ENCODE measurements around the gene EXOC4.
"Not testable (repeated sequence)": the region's sequence is repeated elsewhere in the genome, so short reads cannot be mapped to it uniquely, and the experiment has no call there.

DNA sequence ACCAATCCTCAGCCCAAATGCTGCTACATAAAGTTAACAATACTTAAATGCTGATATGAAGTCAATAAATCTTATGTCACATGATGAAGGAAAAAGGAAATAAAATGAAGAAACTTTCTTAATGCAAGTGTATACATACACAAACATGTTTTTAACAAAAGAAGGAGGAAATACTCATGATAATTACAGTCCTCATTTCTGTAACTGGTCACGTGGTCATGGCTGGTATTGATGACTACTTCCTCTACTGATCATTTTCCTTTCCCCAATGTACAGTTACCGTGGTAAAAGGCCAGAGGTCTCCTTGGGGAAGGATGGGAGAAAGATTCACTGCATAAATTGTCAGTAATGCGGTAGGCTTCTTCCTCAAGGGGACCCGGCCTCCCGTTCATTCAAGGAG is 390.8 kb downstream of the EXOC4 start:
- not testable (repeated sequence) for TF ChIP-seq CTCF (IDR thresholded peaks at IDR 0.05); POLR2AphosphoS5 (IDR thresholded peaks at IDR 0.05; ENCODE audit: low read depth, low read length); SIN3A (IDR thresholded peaks at IDR 0.05; ENCODE audit: borderline replicate concordance, insufficient read depth, low read depth, low read length)
- TF ChIP-seq, protein P1, sequence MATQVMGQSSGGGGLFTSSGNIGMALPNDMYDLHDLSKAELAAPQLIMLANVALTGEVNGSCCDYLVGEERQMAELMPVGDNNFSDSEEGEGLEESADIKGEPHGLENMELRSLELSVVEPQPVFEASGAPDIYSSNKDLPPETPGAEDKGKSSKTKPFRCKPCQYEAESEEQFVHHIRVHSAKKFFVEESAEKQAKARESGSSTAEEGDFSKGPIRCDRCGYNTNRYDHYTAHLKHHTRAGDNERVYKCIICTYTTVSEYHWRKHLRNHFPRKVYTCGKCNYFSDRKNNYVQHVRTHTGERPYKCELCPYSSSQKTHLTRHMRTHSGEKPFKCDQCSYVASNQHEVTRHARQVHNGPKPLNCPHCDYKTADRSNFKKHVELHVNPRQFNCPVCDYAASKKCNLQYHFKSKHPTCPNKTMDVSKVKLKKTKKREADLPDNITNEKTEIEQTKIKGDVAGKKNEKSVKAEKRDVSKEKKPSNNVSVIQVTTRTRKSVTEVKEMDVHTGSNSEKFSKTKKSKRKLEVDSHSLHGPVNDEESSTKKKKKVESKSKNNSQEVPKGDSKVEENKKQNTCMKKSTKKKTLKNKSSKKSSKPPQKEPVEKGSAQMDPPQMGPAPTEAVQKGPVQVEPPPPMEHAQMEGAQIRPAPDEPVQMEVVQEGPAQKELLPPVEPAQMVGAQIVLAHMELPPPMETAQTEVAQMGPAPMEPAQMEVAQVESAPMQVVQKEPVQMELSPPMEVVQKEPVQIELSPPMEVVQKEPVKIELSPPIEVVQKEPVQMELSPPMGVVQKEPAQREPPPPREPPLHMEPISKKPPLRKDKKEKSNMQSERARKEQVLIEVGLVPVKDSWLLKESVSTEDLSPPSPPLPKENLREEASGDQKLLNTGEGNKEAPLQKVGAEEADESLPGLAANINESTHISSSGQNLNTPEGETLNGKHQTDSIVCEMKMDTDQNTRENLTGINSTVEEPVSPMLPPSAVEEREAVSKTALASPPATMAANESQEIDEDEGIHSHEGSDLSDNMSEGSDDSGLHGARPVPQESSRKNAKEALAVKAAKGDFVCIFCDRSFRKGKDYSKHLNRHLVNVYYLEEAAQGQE (IDR thresholded peaks at IDR 0.05; ENCODE audit: insufficient read depth in 1 of 2, low read depth in 2 of 2, low read length in 1 of 2): not testable (repeated sequence)

Data from Panc1 (cell line).